ENCODE measurements around the gene VSX1. TPM values are rescaled to one million over a fixed set of nuclear protein-coding genes. Genes with fewer than 3 reads are reported as not detected.

Gene VSX1
- total RNA-seq: not detected
- polyA plus RNA-seq: not detected

GRCh38 chr20:25081730-25082497 is at the start of gene VSX1:
Gene VSX1, minus strand, starts transcription at chr20:25082141. Its CDS starts 45 bp downstream, at chr20:25082096.
- Histone ChIP-seq H3K4me1 (ENCODE audit: insufficient read depth, low read length) (peaks cover 21% of the 10 kb centered on the region), H3K27me3 (ENCODE audit: insufficient read depth, low read length, poor library complexity, severe bottlenecking) (peaks cover 62% of the 10 kb centered on the region), H3K27ac (ENCODE audit: low read depth, low read length) (no peak within 1 kb of the TSS), H3K9me3 (ENCODE audit: low read length) (no peaks in the 10 kb centered on the region), H3K4me3 (ENCODE audit: low read length) (no peak within 1 kb of the TSS), H3K36me3 (ENCODE audit: insufficient read depth, low read length) (no peaks in the 10 kb centered on the region)
- H3K9me3 Mint-ChIP-seq: peaks cover 0 to 1% (median 0%) of the 10 kb centered on the region in 5 donors
- no peaks in the 10 kb centered on the region for H3K36me3 Mint-ChIP-seq
- peak within 1 kb of the TSS in 3 of 7 donors; percentile 2 to 37 (median 35) for H3K4me3 Mint-ChIP-seq
- ChIA-PET POLR2A (no interaction called here), CTCF (no interaction called here)
- peaks cover 18 to 48% (median 27%) of the 10 kb centered on the region in 3 donors for H3K4me1 Mint-ChIP-seq
- no peak for DNase-seq
- H3K27ac Mint-ChIP-seq: peak within 1 kb of the TSS in 1 of 8 donors; percentile 39
- H3K27me3 Mint-ChIP-seq: peaks cover 71 to 84% of the 10 kb centered on the region in 2 donors

GRCh38 chr20:25129908-25130307 is 48.0 kb upstream of the VSX1 start:
- peaks cover 0 to 3% (median 0%) of the 10 kb centered on the region in 5 donors for H3K9me3 Mint-ChIP-seq
- Histone ChIP-seq H3K4me1 (ENCODE audit: insufficient read depth, low read length) (no peaks in the 10 kb centered on the region), H3K4me3 (ENCODE audit: low read length) (no peak overlapping the region), H3K9me3 (ENCODE audit: low read length) (no peaks in the 10 kb centered on the region), H3K27me3 (ENCODE audit: insufficient read depth, low read length, poor library complexity, severe bottlenecking) (no peaks in the 10 kb centered on the region), H3K27ac (ENCODE audit: low read depth, low read length) (no peak overlapping the region), H3K36me3 (ENCODE audit: insufficient read depth, low read length) (no peaks in the 10 kb centered on the region)
- peaks cover 5 to 17% of the 10 kb centered on the region in 2 donors for H3K27me3 Mint-ChIP-seq
- CTCF ChIA-PET: no interaction called here
- no peak overlapping the region for H3K4me3 Mint-ChIP-seq
- no peak overlapping the region for H3K27ac Mint-ChIP-seq
- H3K4me1 Mint-ChIP-seq: no peaks in the 10 kb centered on the region
- no peak for DNase-seq
- POLR2A ChIA-PET: no interaction called here
- peaks cover 0 to 4% (median 0%) of the 10 kb centered on the region in 3 donors for H3K36me3 Mint-ChIP-seq

- H3K4me1 ChIP-seq (ENCODE audit: insufficient read depth, low read length): no peaks in the 10 kb centered on the region
Observed at GRCh38 chr20:25129428-25129827, 47.5 kb upstream of the VSX1 start.

GRCh38 chr20:25128649-25129048 is 46.7 kb upstream of the VSX1 start:
- no peaks in the 10 kb centered on the region for H3K27me3 ChIP-seq (ENCODE audit: insufficient read depth, low read length, poor library complexity, severe bottlenecking)
- no peaks in the 10 kb centered on the region for H3K36me3 ChIP-seq (ENCODE audit: insufficient read depth, low read length)
- peaks cover 0 to 3% (median 0%) of the 10 kb centered on the region in 5 donors for H3K9me3 Mint-ChIP-seq
- no peak for DNase-seq
- no peak overlapping the region for H3K4me3 Mint-ChIP-seq
- no peak overlapping the region for H3K27ac ChIP-seq (ENCODE audit: low read depth, low read length)
- H3K4me3 ChIP-seq (ENCODE audit: low read length): no peak overlapping the region
- no peaks in the 10 kb centered on the region for H3K9me3 ChIP-seq (ENCODE audit: low read length)
- H3K27ac Mint-ChIP-seq: no peak overlapping the region
- H3K4me1 Mint-ChIP-seq: no peaks in the 10 kb centered on the region
- H3K27me3 Mint-ChIP-seq: peaks cover 5 to 17% of the 10 kb centered on the region in 2 donors
- CTCF ChIA-PET: no interaction called here
- POLR2A ChIA-PET: no interaction called here
- H3K36me3 Mint-ChIP-seq: peaks cover 0 to 4% (median 0%) of the 10 kb centered on the region in 3 donors
- H3K4me1 ChIP-seq (ENCODE audit: insufficient read depth, low read length): no peaks in the 10 kb centered on the region

More at GRCh38 chr20:25129428-25129827, 47.5 kb upstream of the VSX1 start:
- Mint-ChIP-seq H3K27ac (no peak overlapping the region), H3K4me3 (no peak overlapping the region), H3K36me3 (peaks cover 0 to 4% (median 0%) of the 10 kb centered on the region in 3 donors), H3K27me3 (peaks cover 5 to 17% of the 10 kb centered on the region in 2 donors), H3K4me1 (no peaks in the 10 kb centered on the region), H3K9me3 (peaks cover 0 to 3% (median 0%) of the 10 kb centered on the region in 5 donors)
- H3K36me3 ChIP-seq (ENCODE audit: insufficient read depth, low read length): no peaks in the 10 kb centered on the region
- ChIA-PET POLR2A (no interaction called here), CTCF (no interaction called here)
- no peak for DNase-seq
- H3K27ac ChIP-seq (ENCODE audit: low read depth, low read length): no peak overlapping the region
- no peak overlapping the region for H3K4me3 ChIP-seq (ENCODE audit: low read length)
- H3K9me3 ChIP-seq (ENCODE audit: low read length): no peaks in the 10 kb centered on the region
- H3K27me3 ChIP-seq (ENCODE audit: insufficient read depth, low read length, poor library complexity, severe bottlenecking): no peaks in the 10 kb centered on the region

GRCh38 chr20:25127761-25128537 is 46.0 kb upstream of the VSX1 start:
- peaks cover 0 to 4% (median 0%) of the 10 kb centered on the region in 3 donors for H3K36me3 Mint-ChIP-seq
- peaks cover 0 to 3% (median 0%) of the 10 kb centered on the region in 5 donors for H3K9me3 Mint-ChIP-seq
- H3K27me3 Mint-ChIP-seq: peaks cover 0 to 14% of the 10 kb centered on the region in 2 donors
- H3K27ac Mint-ChIP-seq: no peak overlapping the region
- no peaks in the 10 kb centered on the region for H3K9me3 ChIP-seq (ENCODE audit: low read length)
- ChIA-PET CTCF (no interaction called here), POLR2A (no interaction called here)
- no peaks in the 10 kb centered on the region for H3K4me1 Mint-ChIP-seq
- no peak overlapping the region for H3K27ac ChIP-seq (ENCODE audit: low read depth, low read length)
- DNase-seq: no peak
- H3K4me1 ChIP-seq (ENCODE audit: insufficient read depth, low read length): no peaks in the 10 kb centered on the region
- H3K36me3 ChIP-seq (ENCODE audit: insufficient read depth, low read length): no peaks in the 10 kb centered on the region
- no peak overlapping the region for H3K4me3 ChIP-seq (ENCODE audit: low read length)
- no peaks in the 10 kb centered on the region for H3K27me3 ChIP-seq (ENCODE audit: insufficient read depth, low read length, poor library complexity, severe bottlenecking)
- H3K4me3 Mint-ChIP-seq: no peak overlapping the region

GRCh38 chr20:25126204-25127029 is 44.5 kb upstream of the VSX1 start:
- Mint-ChIP-seq H3K9me3 (peaks cover 0 to 3% (median 0%) of the 10 kb centered on the region in 5 donors), H3K4me1 (no peaks in the 10 kb centered on the region), H3K27me3 (peaks cover 0 to 7% of the 10 kb centered on the region in 2 donors), H3K36me3 (peaks cover 0 to 4% (median 0%) of the 10 kb centered on the region in 3 donors), H3K27ac (peak overlapping the region in 2 of 8 donors; percentile 20 to 61), H3K4me3 (no peak overlapping the region)
- H3K36me3 ChIP-seq (ENCODE audit: insufficient read depth, low read length): no peaks in the 10 kb centered on the region
- H3K27me3 ChIP-seq (ENCODE audit: insufficient read depth, low read length, poor library complexity, severe bottlenecking): no peaks in the 10 kb centered on the region
- no peaks in the 10 kb centered on the region for H3K9me3 ChIP-seq (ENCODE audit: low read length)
- POLR2A ChIA-PET: interaction anchor here (0.6 kb wide), 1 partner anchor 287 kb away, joined by 3 read pairs; no protein-coding TSS in a partner anchor
- no peak for DNase-seq
- no peaks in the 10 kb centered on the region for H3K4me1 ChIP-seq (ENCODE audit: insufficient read depth, low read length)
- CTCF ChIA-PET: no interaction called here
- H3K4me3 ChIP-seq (ENCODE audit: low read length): no peak overlapping the region
- H3K27ac ChIP-seq (ENCODE audit: low read depth, low read length): no peak overlapping the region

GRCh38 chr20:25125636-25126035 is 43.7 kb upstream of the VSX1 start:
- Mint-ChIP-seq H3K9me3 (peaks cover 0 to 3% (median 0%) of the 10 kb centered on the region in 5 donors), H3K4me3 (no peak overlapping the region), H3K27me3 (peaks cover 0 to 4% of the 10 kb centered on the region in 2 donors), H3K4me1 (no peaks in the 10 kb centered on the region), H3K36me3 (peaks cover 0 to 4% (median 0%) of the 10 kb centered on the region in 3 donors), H3K27ac (no peak overlapping the region)
- ChIA-PET POLR2A (no interaction called here), CTCF (no interaction called here)
- Histone ChIP-seq H3K9me3 (ENCODE audit: low read length) (no peaks in the 10 kb centered on the region), H3K27ac (ENCODE audit: low read depth, low read length) (no peak overlapping the region), H3K36me3 (ENCODE audit: insufficient read depth, low read length) (no peaks in the 10 kb centered on the region), H3K27me3 (ENCODE audit: insufficient read depth, low read length, poor library complexity, severe bottlenecking) (no peaks in the 10 kb centered on the region), H3K4me1 (ENCODE audit: insufficient read depth, low read length) (no peaks in the 10 kb centered on the region), H3K4me3 (ENCODE audit: low read length) (no peak overlapping the region)
- DNase-seq: no peak

Measured in CD8-positive, alpha-beta memory T cell (primary cell).